Measurements from ENCODE around the gene UCK2. TPM values are rescaled to one million over a fixed set of nuclear protein-coding genes. Genes with fewer than 3 reads are reported as not detected.

The UCK2 gene
- total and polyA plus RNA-seq, 2 of the 8 experiments (the other 6 are each of a cell fraction or from before 2014, with no cell fraction given): 103 to 109 TPM

DNA sequence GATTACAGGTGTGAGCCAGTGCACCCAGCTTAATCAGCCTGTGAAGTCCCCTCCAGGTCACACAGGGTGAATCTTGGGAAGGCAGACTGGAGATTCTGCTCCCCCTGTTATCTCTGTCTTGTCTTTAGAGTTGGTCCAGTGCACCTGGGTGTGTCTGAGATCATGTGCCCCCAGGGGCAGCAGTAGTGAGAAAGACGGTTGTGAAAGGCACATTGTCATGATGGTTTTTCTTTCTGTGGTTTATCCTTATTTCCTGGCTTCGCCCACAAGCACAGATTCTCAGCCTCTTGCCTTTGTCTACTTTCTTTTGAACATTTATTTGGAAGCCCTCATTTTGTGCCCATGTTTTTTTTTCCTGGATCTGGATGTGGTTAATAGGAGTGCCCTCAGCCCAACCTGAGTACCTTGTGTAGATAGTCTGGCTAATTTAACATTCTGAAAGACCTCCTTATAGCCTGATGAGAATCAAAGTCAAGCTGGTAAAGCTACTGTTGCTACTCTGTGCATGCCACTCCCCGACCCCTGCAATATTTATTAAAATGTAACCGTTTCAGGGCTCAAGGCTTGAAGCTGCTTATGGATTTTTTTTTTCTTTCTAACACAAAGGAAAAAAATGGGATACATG, 23.7 kb downstream of the UCK2 start:
- Histone ChIP-seq H3K9ac (replicated peaks in 1 of 4; ENCODE audit: extremely low read depth in 1 of 4, low read depth in 3 of 4, low read length in 3 of 4) (no peak overlapping the region), H4K20me1 (replicated peaks in 1 of 2; ENCODE audit: control insufficient read depth in 1 of 2, insufficient read depth in 2 of 2, low read length in 2 of 2) (peaks cover 24 to 32% of the 10 kb centered on the region in 2 experiments), H2BK5ac (ENCODE audit: low read depth, low read length) (no peak overlapping the region), H3K9me3 (ENCODE audit: insufficient read depth in 2 of 2, low read depth in 1 of 2, low read length in 1 of 2) (no peaks in the 10 kb centered on the region), H3K27me3 (replicated peaks in 1 of 4; ENCODE audit: control insufficient read depth in 3 of 4, extremely low read depth in 1 of 4, insufficient read depth in 3 of 4, low read length in 3 of 4) (no peaks in the 10 kb centered on the region), H2AK5ac (ENCODE audit: low read depth, low read length) (no peak overlapping the region), H2BK15ac (ENCODE audit: low read length) (no peak overlapping the region), H4K91ac (replicated peaks; ENCODE audit: insufficient read length, low read length) (no peak overlapping the region), H3K56ac (replicated peaks; ENCODE audit: insufficient read length, low read depth, low read length) (no peak overlapping the region), H2AFZ (ENCODE audit: low read length) (no peak overlapping the region), H3K14ac (ENCODE audit: insufficient read length) (no peak overlapping the region), H4K5ac (ENCODE audit: insufficient read length, low read depth, low read length) (no peak overlapping the region), H3K4me1 (replicated peaks in 1 of 4; ENCODE audit: control insufficient read depth in 3 of 4, insufficient read depth in 4 of 4, low read length in 3 of 4) (peaks cover 4 to 18% (median 14%) of the 10 kb centered on the region in 4 experiments), H3K4ac (replicated peaks; ENCODE audit: insufficient read length, low read depth, low read length) (no peak overlapping the region), H3K79me1 (ENCODE audit: low read depth, low read length) (peaks cover 10% of the 10 kb centered on the region), H3K27ac (ENCODE audit: low read depth, low read length) (no peak overlapping the region), H3K79me2 (ENCODE audit: control insufficient read depth in 1 of 2, insufficient read depth in 2 of 2, low read length in 2 of 2) (peaks cover 40 to 97% of the 10 kb centered on the region in 2 experiments), H3K23ac (ENCODE audit: insufficient read length) (no peak overlapping the region), H2BK12ac (ENCODE audit: low read depth, low read length) (no peak overlapping the region), H2BK20ac (ENCODE audit: low read length) (no peak overlapping the region), H3K36me3 (ENCODE audit: control insufficient read depth in 2 of 4, insufficient read depth in 4 of 4, low read length in 3 of 4) (no peaks in the 10 kb centered on the region), H3K18ac (ENCODE audit: extremely low read depth, low read length) (no peak overlapping the region), H4K8ac (ENCODE audit: extremely low read depth, insufficient read depth, low read length) (no peak overlapping the region), H3K4me2 (ENCODE audit: insufficient read depth in 1 of 2, low read depth in 2 of 2, low read length in 2 of 2) (no peak overlapping the region), H3K4me3 (ENCODE audit: extremely low read depth in 1 of 4, insufficient read depth in 2 of 4, low read depth in 3 of 4, low read length in 4 of 4) (no peak overlapping the region), H2BK120ac (replicated peaks; ENCODE audit: low read depth, low read length) (no peak overlapping the region), H3K23me2 (ENCODE audit: low read depth, low read length) (no peaks in the 10 kb centered on the region)
- no peak for FAIRE-seq
- ChIA-PET CTCF (ENCODE audit: partially characterized antibody) (interaction anchor here (0.7 to 0.8 kb wide), 3 partner anchors 12 to 127 kb away, joined by 3 to 4 read pairs (median 4); no protein-coding TSS in a partner anchor), POLR2A (ENCODE audit: partially characterized antibody) (interaction anchor here (1.0 kb wide), 1 partner anchor 23 kb away, joined by 4 read pairs; no protein-coding TSS in a partner anchor)
- DNase-seq (ENCODE audit: low read depth in 1 of 2, low spot score in 2 of 2): no peak
- 77% methylated on average over 4 of the region's 4 CpGs; no CpG with 5 or more reads in 1 of the 2 experiments for WGBS, 2 experiments (ENCODE audit: extremely low coverage in 1 of 2, insufficient coverage in 1 of 2, insufficient read length in 1 of 2, insufficient replicate concordance in 2 of 2, low coverage in 1 of 2, low lambda C conversion rate in 2 of 2, missing lambda C conversion rate in 1 of 2)

Measured in H1 (cell line).